ENCODE results near the gene FMNL2.

The FMNL2 gene

GRCh38 chr2:152380261-152381055 is 45.5 kb downstream of the FMNL2 start:
- H3K27me3 ChIP-seq (replicated peaks; ENCODE audit: insufficient read depth, low read length): no peaks in the 10 kb centered on the region
- no peak for TF ChIP-seq EZH2 (optimal IDR thresholded peaks at IDR 0.05; ENCODE audit: low read depth, low read length)
- no peak for TF ChIP-seq EZH2phosphoT487 (IDR thresholded peaks at IDR 0.05; ENCODE audit: low read length)
- no peak for TF ChIP-seq CTCF (IDR thresholded peaks at IDR 0.05; ENCODE audit: low read length)
- no peaks in the 10 kb centered on the region for H3K79me2 ChIP-seq (ENCODE audit: low read length)
- H3K27ac ChIP-seq (ENCODE audit: low read length): no peak overlapping the region
- H3K4me3 ChIP-seq (ENCODE audit: low read length): no peak overlapping the region
- no peaks in the 10 kb centered on the region for H4K20me1 ChIP-seq (ENCODE audit: insufficient read depth, low read length)
- no peaks in the 10 kb centered on the region for H3K9me3 ChIP-seq (replicated peaks; ENCODE audit: insufficient read depth, low read length)
- H3K36me3 ChIP-seq (replicated peaks; ENCODE audit: insufficient read depth, low read length): no peaks in the 10 kb centered on the region
- no peaks in the 10 kb centered on the region for H3K4me1 ChIP-seq (ENCODE audit: low read length)
- no peak overlapping the region for H3K9ac ChIP-seq (ENCODE audit: low read length)
- H3K4me2 ChIP-seq (ENCODE audit: low read depth, low read length): no peak overlapping the region
- no peak for DNase-seq
- H3F3A ChIP-seq (ENCODE audit: insufficient read depth, low read length): no peaks in the 10 kb centered on the region
- H3K9me2 ChIP-seq (replicated peaks; ENCODE audit: insufficient read depth, low read length): no peaks in the 10 kb centered on the region
- no peak overlapping the region for H2AFZ ChIP-seq (ENCODE audit: low read length)

- no peaks in the 10 kb centered on the region for H3K27me3 ChIP-seq (replicated peaks; ENCODE audit: insufficient read depth, low read length)
- no peak overlapping the region for H2AFZ ChIP-seq (ENCODE audit: low read length)
- DNase-seq: no peak
- no peaks in the 10 kb centered on the region for H3K4me1 ChIP-seq (ENCODE audit: low read length)
- H4K20me1 ChIP-seq (ENCODE audit: insufficient read depth, low read length): no peaks in the 10 kb centered on the region
- no peaks in the 10 kb centered on the region for H3K9me3 ChIP-seq (replicated peaks; ENCODE audit: insufficient read depth, low read length)
- H3K4me2 ChIP-seq (ENCODE audit: low read depth, low read length): no peak overlapping the region
- no peaks in the 10 kb centered on the region for H3K79me2 ChIP-seq (ENCODE audit: low read length)
- no peaks in the 10 kb centered on the region for H3F3A ChIP-seq (ENCODE audit: insufficient read depth, low read length)
- no peak overlapping the region for H3K4me3 ChIP-seq (ENCODE audit: low read length)
- H3K36me3 ChIP-seq (replicated peaks; ENCODE audit: insufficient read depth, low read length): no peaks in the 10 kb centered on the region
- H3K9me2 ChIP-seq (replicated peaks; ENCODE audit: insufficient read depth, low read length): no peaks in the 10 kb centered on the region
- H3K27ac ChIP-seq (ENCODE audit: low read length): no peak overlapping the region
- TF ChIP-seq EZH2 (optimal IDR thresholded peaks at IDR 0.05; ENCODE audit: low read depth, low read length) (no peak), EZH2phosphoT487 (IDR thresholded peaks at IDR 0.05; ENCODE audit: low read length) (no peak), CTCF (IDR thresholded peaks at IDR 0.05; ENCODE audit: low read length) (no peak)
- H3K9ac ChIP-seq (ENCODE audit: low read length): no peak overlapping the region
Measured at GRCh38 chr2:152383702-152384101, 48.7 kb downstream of the FMNL2 start.

- Histone ChIP-seq H3K4me1 (ENCODE audit: low read length) (no peaks in the 10 kb centered on the region), H2AFZ (ENCODE audit: low read length) (no peak overlapping the region), H3K27ac (ENCODE audit: low read length) (no peak overlapping the region), H4K20me1 (ENCODE audit: insufficient read depth, low read length) (no peaks in the 10 kb centered on the region), H3K9ac (ENCODE audit: low read length) (no peak overlapping the region), H3K4me2 (ENCODE audit: low read depth, low read length) (no peak overlapping the region), H3K9me2 (replicated peaks; ENCODE audit: insufficient read depth, low read length) (no peaks in the 10 kb centered on the region), H3K4me3 (ENCODE audit: low read length) (no peak overlapping the region), H3F3A (ENCODE audit: insufficient read depth, low read length) (no peaks in the 10 kb centered on the region), H3K9me3 (replicated peaks; ENCODE audit: insufficient read depth, low read length) (no peaks in the 10 kb centered on the region), H3K79me2 (ENCODE audit: low read length) (no peaks in the 10 kb centered on the region), H3K27me3 (replicated peaks; ENCODE audit: insufficient read depth, low read length) (no peaks in the 10 kb centered on the region), H3K36me3 (replicated peaks; ENCODE audit: insufficient read depth, low read length) (no peaks in the 10 kb centered on the region)
- TF ChIP-seq EZH2 (optimal IDR thresholded peaks at IDR 0.05; ENCODE audit: low read depth, low read length) (no peak), EZH2phosphoT487 (IDR thresholded peaks at IDR 0.05; ENCODE audit: low read length) (no peak), CTCF (IDR thresholded peaks at IDR 0.05; ENCODE audit: low read length) (no peak)
- no peak for DNase-seq
Measured at GRCh38 chr2:152384992-152385391, 50.0 kb downstream of the FMNL2 start.

Data from MM.1S (cell line).